CD8-positive, alpha-beta memory T cell (primary cell): ENCODE results near the gene GOLGA8J. TPM values are rescaled to one million over a fixed set of nuclear protein-coding genes. Genes with fewer than 3 reads are reported as not detected.
"Not testable (repeated sequence)": the region's sequence is repeated elsewhere in the genome, so short reads cannot be mapped to it uniquely, and the experiment has no call there.

Source experiments
- CTCF ChIA-PET: fragments of 350-600 bp; sonication (Branson Sonifier 250); formaldehyde crosslinking; loops from one replicate; lab custom pipeline; 2021; ENCODE audit warnings: antibody characterized with exemption; lab: Charles Lee
- POLR2A ChIA-PET: fragments of 350-600 bp; sonication (Branson Sonifier 250); formaldehyde crosslinking; loops from one replicate; lab custom pipeline; 2021; ENCODE audit warnings: antibody characterized with exemption; lab: Charles Lee
- DNase-seq, 5 donors: peaks; one replicate each; pipeline versions ENCODE4 v3.0.0 to v3.0.0-alpha.2; 2020 to 2022; ENCODE audit warnings: mixed read lengths in 1 of 5
- H3K27ac ChIP-seq: one replicate; pipeline ENCODE4 v1.7.0; 2013; ENCODE audit warnings: low read depth, mild to moderate bottlenecking, low read length, moderate library complexity
- H3K27me3 ChIP-seq: 2 replicates; pipeline ENCODE4 v1.7.0; 2013; ENCODE audit warnings: low read length, mild to moderate bottlenecking; ENCODE audit not compliant: insufficient read depth, poor library complexity, severe bottlenecking
- H3K36me3 ChIP-seq: 2 replicates; pipeline ENCODE4 v1.7.0; 2013; ENCODE audit warnings: mild to moderate bottlenecking, low read length, moderate library complexity; ENCODE audit not compliant: insufficient read depth
- H3K4me1 ChIP-seq: 2 replicates; pipeline ENCODE4 v1.7.0; 2013; ENCODE audit warnings: mild to moderate bottlenecking, low read length, moderate library complexity; ENCODE audit not compliant: insufficient read depth
- H3K4me3 ChIP-seq: 2 replicates; pipeline ENCODE4 v1.7.0; 2013; ENCODE audit warnings: mild to moderate bottlenecking, low read length
- H3K9me3 ChIP-seq: 2 replicates; pipeline ENCODE4 v1.7.0; 2013; ENCODE audit warnings: mild to moderate bottlenecking, low read length
- H3K27ac Mint-ChIP-seq, 8 donors: one replicate each; pipeline ENCODE4 v1.8.0; 2020 to 2021; ENCODE audit warnings: mixed read lengths in 8 of 8, mild to moderate bottlenecking in 6 of 8, inconsistent platforms in 3 of 8, moderate library complexity in 3 of 8
- H3K27me3 Mint-ChIP-seq, 2 donors: one replicate each; pipeline ENCODE4 v1.8.0; 2020 to 2021; ENCODE audit warnings: mixed read lengths in 2 of 2, mild to moderate bottlenecking in 1 of 2, moderate library complexity in 1 of 2
- H3K36me3 Mint-ChIP-seq, 3 donors: one replicate each; pipeline ENCODE4 v1.8.0; 2020 to 2021; ENCODE audit warnings: mixed read lengths in 3 of 3, inconsistent platforms in 1 of 3, mild to moderate bottlenecking in 1 of 3
- H3K4me1 Mint-ChIP-seq, 3 donors: one replicate each; pipeline ENCODE4 v1.8.0; 2020 to 2021; ENCODE audit warnings: mixed read lengths in 3 of 3, inconsistent platforms in 1 of 3, mild to moderate bottlenecking in 1 of 3
- H3K4me3 Mint-ChIP-seq, 7 donors: one replicate each; pipeline ENCODE4 v1.8.0; 2020 to 2021; ENCODE audit warnings: mixed read lengths in 7 of 7, mild to moderate bottlenecking in 6 of 7, moderate library complexity in 4 of 7, inconsistent platforms in 2 of 7
- H3K9me3 Mint-ChIP-seq, 5 donors: one replicate each; pipeline ENCODE4 v1.8.0; 2020 to 2022; ENCODE audit warnings: mixed read lengths in 5 of 5, mild to moderate bottlenecking in 3 of 5, moderate library complexity in 2 of 5, inconsistent platforms in 1 of 5
- polyA plus RNA-seq: library from polyadenylated mRNA; unstranded; fragments of 300-500 nt; fragmentation: Illumina TruSeq; gene quantifications from one replicate; pipeline ENCODE4 v1.2.3, GENCODE V29; 2021
- total RNA-seq, 2 experiments: library from RNA; stranded (reverse); gene quantifications; one replicate each; pipeline ENCODE4 v1.2.3, GENCODE V29; 2021

GOLGA8J gene
- under 1 TPM in 1 of 2 experiments, not detected in 1; 0.11 TPM for total RNA-seq
- polyA plus RNA-seq: not detected

- POLR2A ChIA-PET, DNase-seq, H3K4me3 Mint-ChIP-seq, H3K27ac Mint-ChIP-seq, H3K36me3 Mint-ChIP-seq, H3K27ac ChIP-seq, H3K36me3 ChIP-seq, H3K27me3 Mint-ChIP-seq, CTCF ChIA-PET, H3K9me3 ChIP-seq, H3K4me1 ChIP-seq, H3K4me3 ChIP-seq, H3K9me3 Mint-ChIP-seq, H3K27me3 ChIP-seq, H3K4me1 Mint-ChIP-seq: not testable (repeated sequence)
Measured at GRCh38 chr15:30082655-30083054, at the start of gene GOLGA8J. GOLGA8J (plus strand) TSS chr15:30082955; CDS start chr15:30083053, 98 bp downstream.

DNA sequence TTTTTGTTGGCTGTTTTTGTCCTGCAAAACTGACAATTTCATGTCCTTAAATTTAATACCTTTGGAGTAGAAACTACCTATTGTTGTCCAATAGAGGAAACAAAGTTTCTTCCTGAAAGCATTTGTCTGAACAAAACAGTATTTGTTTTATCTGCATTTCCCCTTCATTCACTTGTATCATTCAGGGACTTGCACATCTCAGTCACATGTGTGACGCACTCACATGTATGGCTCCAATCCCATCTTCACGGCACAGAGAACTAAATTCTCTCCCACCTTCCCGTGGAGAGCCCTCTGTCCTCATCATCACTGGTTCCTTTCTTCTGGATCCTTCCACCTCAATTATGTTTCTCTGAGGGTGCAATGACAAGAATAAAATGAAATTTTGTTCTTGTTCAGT is 49.5 kb upstream of the GOLGA8J start:
- peaks cover 2 to 10% of the 10 kb centered on the region in 2 donors for H3K27me3 Mint-ChIP-seq
- no peaks in the 10 kb centered on the region for H3K36me3 ChIP-seq
- no peaks in the 10 kb centered on the region for H3K4me1 ChIP-seq
- no peak for DNase-seq
- no peak overlapping the region for H3K4me3 Mint-ChIP-seq
- no peaks in the 10 kb centered on the region for H3K9me3 ChIP-seq
- ChIA-PET POLR2A (no interaction called here), CTCF (no interaction called here)
- no peak overlapping the region for H3K27ac ChIP-seq
- H3K4me1 Mint-ChIP-seq: no peaks in the 10 kb centered on the region
- no peaks in the 10 kb centered on the region for H3K27me3 ChIP-seq
- peaks cover 0 to 2% (median 0%) of the 10 kb centered on the region in 3 donors for H3K36me3 Mint-ChIP-seq
- no peak overlapping the region for H3K27ac Mint-ChIP-seq
- H3K4me3 ChIP-seq: no peak overlapping the region
- peaks cover 0 to 7% (median 4%) of the 10 kb centered on the region in 5 donors for H3K9me3 Mint-ChIP-seq

GRCh38 chr15:30033763-30034162 is 49.0 kb upstream of the GOLGA8J start:
- ChIA-PET CTCF (no interaction called here), POLR2A (no interaction called here)
- H3K27me3 ChIP-seq: no peaks in the 10 kb centered on the region
- no peaks in the 10 kb centered on the region for H3K36me3 ChIP-seq
- Mint-ChIP-seq H3K27me3 (peaks cover 2 to 10% of the 10 kb centered on the region in 2 donors), H3K4me3 (no peak overlapping the region), H3K9me3 (peaks cover 0 to 7% (median 4%) of the 10 kb centered on the region in 5 donors), H3K4me1 (no peaks in the 10 kb centered on the region), H3K36me3 (peaks cover 0 to 2% (median 0%) of the 10 kb centered on the region in 3 donors), H3K27ac (no peak overlapping the region)
- DNase-seq: no peak
- no peak overlapping the region for H3K4me3 ChIP-seq
- H3K9me3 ChIP-seq: no peaks in the 10 kb centered on the region
- H3K4me1 ChIP-seq: no peaks in the 10 kb centered on the region
- no peak overlapping the region for H3K27ac ChIP-seq

DNA sequence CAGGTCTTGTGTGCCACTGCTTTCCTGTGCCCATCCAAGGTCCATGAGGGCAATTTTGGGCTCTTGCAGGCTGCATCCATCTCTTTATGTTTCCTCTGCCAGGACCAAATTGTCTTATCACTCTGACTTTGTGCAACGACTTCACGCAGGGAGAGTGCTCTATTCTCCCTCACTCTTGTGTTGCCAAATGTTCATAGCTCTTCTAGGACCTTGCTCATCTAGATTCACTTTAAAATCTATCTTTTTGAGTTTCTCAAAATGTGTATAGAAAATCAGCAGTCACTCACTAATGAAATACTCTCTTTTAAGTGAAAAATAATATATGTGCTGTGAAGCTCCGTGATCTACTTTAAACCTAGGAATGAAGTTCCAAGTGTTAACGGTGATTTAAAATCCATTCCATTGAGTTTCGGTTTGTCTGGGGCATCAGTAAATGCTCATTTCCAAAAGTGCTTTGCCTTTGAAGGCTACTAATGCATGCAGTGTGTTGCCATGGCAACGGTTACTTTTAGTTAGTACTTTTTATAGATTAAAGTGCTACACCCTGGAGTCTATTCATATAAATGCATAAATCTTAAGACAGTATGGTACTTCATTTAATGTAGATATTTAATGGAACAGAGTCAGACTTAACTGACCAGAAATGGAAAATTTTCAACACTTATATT is 46.6 kb upstream of the GOLGA8J start:
- H3K4me3 Mint-ChIP-seq: no peak overlapping the region
- CTCF ChIA-PET: no interaction called here

GRCh38 chr15:30038667-30039523 is 43.9 kb upstream of the GOLGA8J start:
- H3K36me3 ChIP-seq: no peaks in the 10 kb centered on the region
- CTCF ChIA-PET: no interaction called here
- no peak overlapping the region for H3K27ac Mint-ChIP-seq
- H3K27me3 ChIP-seq: no peaks in the 10 kb centered on the region
- H3K4me1 ChIP-seq: no peaks in the 10 kb centered on the region
- no peak overlapping the region for H3K4me3 ChIP-seq
- H3K4me1 Mint-ChIP-seq: no peaks in the 10 kb centered on the region
- H3K4me3 Mint-ChIP-seq: no peak overlapping the region
- DNase-seq: no peak
- no peak overlapping the region for H3K27ac ChIP-seq
- POLR2A ChIA-PET: no interaction called here
- peaks cover 3 to 10% of the 10 kb centered on the region in 2 donors for H3K27me3 Mint-ChIP-seq
- no peaks in the 10 kb centered on the region for H3K9me3 ChIP-seq
- H3K9me3 Mint-ChIP-seq: peaks cover 0 to 4% (median 0%) of the 10 kb centered on the region in 5 donors
- H3K36me3 Mint-ChIP-seq: peaks cover 0 to 2% (median 0%) of the 10 kb centered on the region in 3 donors

More for the DNA sequence above, 46.6 kb upstream of the GOLGA8J start:
- Histone ChIP-seq H3K4me3 (no peak overlapping the region), H3K4me1 (no peaks in the 10 kb centered on the region), H3K36me3 (no peaks in the 10 kb centered on the region), H3K9me3 (no peaks in the 10 kb centered on the region), H3K27me3 (no peaks in the 10 kb centered on the region), H3K27ac (no peak overlapping the region)
- DNase-seq: no peak
- H3K9me3 Mint-ChIP-seq: peaks cover 0 to 5% (median 1%) of the 10 kb centered on the region in 5 donors
- POLR2A ChIA-PET: no interaction called here
- H3K36me3 Mint-ChIP-seq: peaks cover 0 to 2% (median 0%) of the 10 kb centered on the region in 3 donors
- no peak overlapping the region for H3K27ac Mint-ChIP-seq
- no peaks in the 10 kb centered on the region for H3K4me1 Mint-ChIP-seq
- peaks cover 3 to 10% of the 10 kb centered on the region in 2 donors for H3K27me3 Mint-ChIP-seq

GRCh38 chr15:30041868-30042267 is 40.9 kb upstream of the GOLGA8J start:
- POLR2A ChIA-PET: no interaction called here
- no peak overlapping the region for H3K27ac ChIP-seq
- CTCF ChIA-PET: no interaction called here
- DNase-seq: no peak
- Mint-ChIP-seq H3K4me3 (no peak overlapping the region), H3K27me3 (peaks cover 4 to 21% of the 10 kb centered on the region in 2 donors), H3K9me3 (peaks cover 0 to 4% (median 3%) of the 10 kb centered on the region in 5 donors), H3K27ac (no peak overlapping the region), H3K36me3 (peaks cover 0 to 2% (median 0%) of the 10 kb centered on the region in 3 donors), H3K4me1 (no peaks in the 10 kb centered on the region)
- H3K9me3 ChIP-seq: no peaks in the 10 kb centered on the region
- no peak overlapping the region for H3K4me3 ChIP-seq
- H3K36me3 ChIP-seq: no peaks in the 10 kb centered on the region
- H3K27me3 ChIP-seq: no peaks in the 10 kb centered on the region
- H3K4me1 ChIP-seq: no peaks in the 10 kb centered on the region

GRCh38 chr15:30042556-30042955 is 40.2 kb upstream of the GOLGA8J start:
- Histone ChIP-seq H3K9me3 (no peaks in the 10 kb centered on the region), H3K4me3 (no peak overlapping the region), H3K27me3 (no peaks in the 10 kb centered on the region), H3K36me3 (no peaks in the 10 kb centered on the region), H3K4me1 (no peaks in the 10 kb centered on the region), H3K27ac (no peak overlapping the region)
- DNase-seq: no peak
- Mint-ChIP-seq H3K27me3 (peaks cover 8 to 24% of the 10 kb centered on the region in 2 donors), H3K4me1 (no peaks in the 10 kb centered on the region), H3K4me3 (no peak overlapping the region), H3K27ac (no peak overlapping the region), H3K9me3 (peaks cover 0 to 3% (median 3%) of the 10 kb centered on the region in 5 donors), H3K36me3 (peaks cover 0 to 2% (median 0%) of the 10 kb centered on the region in 3 donors)
- POLR2A ChIA-PET: no interaction called here
- CTCF ChIA-PET: no interaction called here

DNA sequence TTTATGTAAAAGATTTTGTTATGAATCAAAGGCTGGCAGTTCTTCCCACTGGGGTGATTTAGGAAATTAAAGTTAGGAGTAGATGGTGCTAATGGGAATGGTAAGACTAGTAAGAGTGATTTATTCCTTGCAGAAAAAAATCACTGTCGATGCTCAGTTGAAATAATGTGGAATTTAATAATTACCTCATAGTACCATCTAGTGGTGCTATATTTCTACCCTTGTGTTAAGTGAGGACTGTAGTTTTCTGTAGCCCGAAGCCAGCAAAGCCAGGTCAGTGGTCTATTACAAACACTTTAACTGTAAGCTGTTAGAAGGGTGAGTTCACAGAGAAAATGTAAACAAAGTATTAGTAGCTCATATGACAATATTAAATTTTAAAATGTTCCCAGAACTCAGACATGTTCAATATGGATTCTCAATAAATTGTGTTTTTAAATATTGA is 39.5 kb upstream of the GOLGA8J start:
- H3K27me3 Mint-ChIP-seq: peaks cover 11 to 28% of the 10 kb centered on the region in 2 donors
- H3K4me3 Mint-ChIP-seq: no peak overlapping the region
- ChIA-PET POLR2A (no interaction called here), CTCF (no interaction called here)
- Histone ChIP-seq H3K4me3 (no peak overlapping the region), H3K36me3 (no peaks in the 10 kb centered on the region), H3K27ac (no peak overlapping the region), H3K4me1 (no peaks in the 10 kb centered on the region), H3K27me3 (no peaks in the 10 kb centered on the region), H3K9me3 (no peaks in the 10 kb centered on the region)
- H3K4me1 Mint-ChIP-seq: no peaks in the 10 kb centered on the region
- no peak overlapping the region for H3K27ac Mint-ChIP-seq
- peaks cover 0 to 3% (median 0%) of the 10 kb centered on the region in 5 donors for H3K9me3 Mint-ChIP-seq
- H3K36me3 Mint-ChIP-seq: no peaks in the 10 kb centered on the region
- DNase-seq: no peak
